ENCODE measurements around the gene HDGFL3. TPM values are rescaled to one million over a fixed set of nuclear protein-coding genes. Genes with fewer than 3 reads are reported as not detected.

Gene HDGFL3
- total and polyA plus RNA-seq, 2 donors (not counting 1 experiment from before 2014, with no cell fraction given): 0.12 to 2.5 TPM

DNA sequence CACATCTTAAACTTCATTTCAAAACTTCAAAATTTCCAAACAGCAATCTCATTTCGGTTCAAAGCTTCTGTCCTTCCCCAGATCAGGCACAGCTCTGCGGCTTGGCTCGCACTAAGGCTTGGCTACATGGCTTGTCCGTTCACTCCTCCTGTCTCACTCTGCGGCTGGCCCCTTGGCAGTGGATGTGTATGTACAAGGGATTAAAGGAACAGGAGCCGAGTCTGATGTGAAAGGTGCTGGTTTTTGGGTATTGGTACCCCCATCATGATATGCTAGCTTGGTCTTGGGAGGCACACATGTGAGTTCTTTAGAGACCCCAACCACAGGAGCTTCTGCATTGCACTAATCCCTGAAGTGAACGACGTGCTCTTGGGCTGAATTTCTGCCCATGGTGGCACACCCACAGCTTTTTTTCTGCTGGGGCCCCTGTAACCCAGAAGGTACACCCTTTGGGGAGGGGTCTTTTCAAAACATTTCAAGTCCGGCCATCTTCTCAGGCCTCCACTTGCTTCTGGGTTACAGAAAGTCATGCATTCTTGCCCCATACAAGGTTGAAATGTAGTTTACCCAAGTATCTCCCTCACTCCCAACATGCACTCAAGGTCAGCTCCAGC, 87.5 kb downstream of the HDGFL3 start:
- ATAC-seq (ENCODE audit: low read depth) (no peak), DNase-seq (no peak)
- 88% methylated on average over 3 of the region's 9 CpGs for WGBS (ENCODE audit: insufficient coverage)
- Mint-ChIP-seq H3K4me1 (no peaks in the 10 kb centered on the region), H3K27me3 (no peaks in the 10 kb centered on the region), H3K27ac (no peak overlapping the region), H3K9me3 (ENCODE audit: insufficient read depth) (no peaks in the 10 kb centered on the region), H3K4me3 (no peak overlapping the region)
- Histone ChIP-seq H3K27me3 (replicated peaks in 1 of 4; ENCODE audit: control extremely low read depth in 1 of 4, control insufficient read depth in 3 of 4, insufficient read depth in 4 of 4, low read length in 3 of 4) (no peaks in the 10 kb centered on the region), H3K36me3 (replicated peaks in 1 of 2; ENCODE audit: control extremely low read depth in 1 of 2, control insufficient read depth in 1 of 2, extremely low read depth in 1 of 2, insufficient read depth in 2 of 2, low read length in 1 of 2) (no peaks in the 10 kb centered on the region), H3K79me2 (ENCODE audit: control insufficient read depth, insufficient read depth, low read length) (no peaks in the 10 kb centered on the region), H3K4me2 (replicated peaks; ENCODE audit: low read depth, low read length, poor library complexity, severe bottlenecking) (no peak overlapping the region), H2AFZ (ENCODE audit: insufficient read depth, low read depth, low read length, poor library complexity, severe bottlenecking) (no peak overlapping the region), H3K4me1 (ENCODE audit: control insufficient read depth in 2 of 2, insufficient read depth in 2 of 2, low read length in 2 of 2) (no peaks in the 10 kb centered on the region), H3K27ac (ENCODE audit: low read length in 2 of 2) (no peak overlapping the region), H3K4me3 (ENCODE audit: control extremely low read depth in 1 of 5, extremely low read depth in 1 of 5, insufficient read depth in 1 of 5, low read depth in 2 of 5, low read length in 4 of 5) (no peak overlapping the region), H3K9ac (ENCODE audit: low read length) (no peak overlapping the region), H4K20me1 (ENCODE audit: control insufficient read depth, insufficient read depth, low read length, poor library complexity, severe bottlenecking) (no peaks in the 10 kb centered on the region), H3K9me3 (ENCODE audit: control extremely low read depth in 1 of 3, control insufficient read depth in 2 of 3, insufficient read depth in 1 of 3, low read length in 2 of 3) (no peaks in the 10 kb centered on the region)
- TF ChIP-seq, protein P1, sequence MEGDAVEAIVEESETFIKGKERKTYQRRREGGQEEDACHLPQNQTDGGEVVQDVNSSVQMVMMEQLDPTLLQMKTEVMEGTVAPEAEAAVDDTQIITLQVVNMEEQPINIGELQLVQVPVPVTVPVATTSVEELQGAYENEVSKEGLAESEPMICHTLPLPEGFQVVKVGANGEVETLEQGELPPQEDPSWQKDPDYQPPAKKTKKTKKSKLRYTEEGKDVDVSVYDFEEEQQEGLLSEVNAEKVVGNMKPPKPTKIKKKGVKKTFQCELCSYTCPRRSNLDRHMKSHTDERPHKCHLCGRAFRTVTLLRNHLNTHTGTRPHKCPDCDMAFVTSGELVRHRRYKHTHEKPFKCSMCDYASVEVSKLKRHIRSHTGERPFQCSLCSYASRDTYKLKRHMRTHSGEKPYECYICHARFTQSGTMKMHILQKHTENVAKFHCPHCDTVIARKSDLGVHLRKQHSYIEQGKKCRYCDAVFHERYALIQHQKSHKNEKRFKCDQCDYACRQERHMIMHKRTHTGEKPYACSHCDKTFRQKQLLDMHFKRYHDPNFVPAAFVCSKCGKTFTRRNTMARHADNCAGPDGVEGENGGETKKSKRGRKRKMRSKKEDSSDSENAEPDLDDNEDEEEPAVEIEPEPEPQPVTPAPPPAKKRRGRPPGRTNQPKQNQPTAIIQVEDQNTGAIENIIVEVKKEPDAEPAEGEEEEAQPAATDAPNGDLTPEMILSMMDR (IDR thresholded peaks at IDR 0.05): no peak
- no peak for TF ChIP-seq EZH2 (IDR thresholded peaks at IDR 0.05; ENCODE audit: borderline replicate concordance, insufficient read depth, low read depth, low read length, poor library complexity, severe bottlenecking)
- CTCF ChIA-PET: no interaction called here
- POLR2A ChIA-PET: no interaction called here
- intact Hi-C loops (cut with micrococcal nuclease): no loop called here

DNA sequence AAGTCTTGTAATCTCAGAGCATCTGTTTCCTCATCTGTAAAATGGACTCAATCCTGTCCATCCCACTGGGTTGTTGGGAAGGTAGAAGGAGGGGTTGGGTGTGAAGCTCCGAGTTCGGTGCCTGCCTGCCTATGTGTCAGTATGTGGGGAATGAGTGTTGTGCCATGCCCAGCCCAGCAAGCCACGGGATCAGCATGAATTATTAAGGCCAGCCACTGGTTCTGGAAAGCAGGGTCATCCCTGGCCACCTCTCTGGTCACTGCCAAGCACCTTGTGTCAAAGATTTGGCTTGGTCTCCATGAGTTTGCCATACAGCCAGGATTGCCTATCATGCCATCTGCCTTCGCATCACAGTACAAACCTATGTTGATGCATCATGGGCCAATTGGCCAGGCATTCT, 88.7 kb downstream of the HDGFL3 start:
- H3K4me1 Mint-ChIP-seq: no peaks in the 10 kb centered on the region
- no peak overlapping the region for H3K4me2 ChIP-seq (replicated peaks; ENCODE audit: low read depth, low read length, poor library complexity, severe bottlenecking)
- ATAC-seq (ENCODE audit: low read depth): no peak
- no peaks in the 10 kb centered on the region for H3K27me3 ChIP-seq (replicated peaks in 1 of 4; ENCODE audit: control extremely low read depth in 1 of 4, control insufficient read depth in 3 of 4, insufficient read depth in 4 of 4, low read length in 3 of 4)
- no peak overlapping the region for H3K27ac Mint-ChIP-seq
- intact Hi-C loops (cut with micrococcal nuclease): no loop called here
- CTCF ChIA-PET: no interaction called here
- no peaks in the 10 kb centered on the region for H3K36me3 ChIP-seq (replicated peaks in 1 of 2; ENCODE audit: control extremely low read depth in 1 of 2, control insufficient read depth in 1 of 2, extremely low read depth in 1 of 2, insufficient read depth in 2 of 2, low read length in 1 of 2)
- no peak overlapping the region for H3K4me3 ChIP-seq (ENCODE audit: control extremely low read depth in 1 of 5, extremely low read depth in 1 of 5, insufficient read depth in 1 of 5, low read depth in 2 of 5, low read length in 4 of 5)
- no peaks in the 10 kb centered on the region for H4K20me1 ChIP-seq (ENCODE audit: control insufficient read depth, insufficient read depth, low read length, poor library complexity, severe bottlenecking)
- H3K9me3 ChIP-seq (ENCODE audit: control extremely low read depth in 1 of 3, control insufficient read depth in 2 of 3, insufficient read depth in 1 of 3, low read length in 2 of 3): no peaks in the 10 kb centered on the region
- no peaks in the 10 kb centered on the region for H3K79me2 ChIP-seq (ENCODE audit: control insufficient read depth, insufficient read depth, low read length)
- H3K4me3 Mint-ChIP-seq: no peak overlapping the region
- H3K9ac ChIP-seq (ENCODE audit: low read length): no peak overlapping the region
- no peaks in the 10 kb centered on the region for H3K27me3 Mint-ChIP-seq
- H3K27ac ChIP-seq (ENCODE audit: low read length in 2 of 2): no peak overlapping the region
- no peak overlapping the region for H2AFZ ChIP-seq (ENCODE audit: insufficient read depth, low read depth, low read length, poor library complexity, severe bottlenecking)
- H3K9me3 Mint-ChIP-seq (ENCODE audit: insufficient read depth): no peaks in the 10 kb centered on the region
- POLR2A ChIA-PET: no interaction called here
- WGBS (ENCODE audit: insufficient coverage): 90% methylated on average over 4 of the region's 4 CpGs
- no peaks in the 10 kb centered on the region for H3K4me1 ChIP-seq (ENCODE audit: control insufficient read depth in 2 of 2, insufficient read depth in 2 of 2, low read length in 2 of 2)
- TF ChIP-seq EZH2 (IDR thresholded peaks at IDR 0.05; ENCODE audit: borderline replicate concordance, insufficient read depth, low read depth, low read length, poor library complexity, severe bottlenecking): no peak
- TF ChIP-seq, protein P1 (IDR thresholded peaks at IDR 0.05): no peak
- no peak for DNase-seq
